K562 (cell line): ENCODE results near the gene SAMD14.

ENCODE experiments used
- CHD1 ChIP-seq: fragments of 200-600 bp; sonication (generic); IDR thresholded peaks from one replicate; pipeline ENCODE4 v1.6.1; 2012; ENCODE audit warnings: mild to moderate bottlenecking, moderate library complexity, low read length, inconsistent platforms
- POLR2AphosphoS5 ChIP-seq: IDR thresholded peaks from 2 replicates; pipeline ENCODE4 v1.6.1; 2011; ENCODE audit warnings: mild to moderate bottlenecking, low read depth, low read length, moderate library complexity; ENCODE audit not compliant: control insufficient read depth, insufficient read depth
- THAP7 ChIP-seq: fragments of 250-450 bp; sonication (Bioruptor Pico); IDR thresholded peaks from 2 replicates; pipeline ENCODE4 v1.5.0; 2021
- ZNF274 ChIP-seq: IDR thresholded peaks from 2 replicates; pipeline ENCODE4 v1.6.1; 2011; ENCODE audit warnings: low read depth, mild to moderate bottlenecking, low read length, moderate library complexity, borderline replicate concordance

GRCh38 chr17:50107790-50108414 is 22.1 kb downstream of the SAMD14 start:
- no peak for TF ChIP-seq CHD1
- no peak for TF ChIP-seq POLR2AphosphoS5
- TF ChIP-seq THAP7, result no peak
- no peak for TF ChIP-seq ZNF274
